Measurements from ENCODE around the gene MAPKAPK5. TPM values are rescaled to one million over a fixed set of nuclear protein-coding genes. Genes with fewer than 3 reads are reported as not detected.

Gene MAPKAPK5
- total and polyA plus RNA-seq, 2 of the 13 experiments (the other 11 are each of a cell fraction or from before 2014, with no cell fraction given): 43.2 to 58.2 TPM

GRCh38 chr12:111858778-111859177, 16.8 kb downstream of the MAPKAPK5 start:
- CTCF ChIA-PET (ENCODE audit: low intra/inter-chr PET ratio, low total read pairs): no interaction called here
- no TSS peak for BruUV-seq (replicated peaks)

More at GRCh38 chr12:111858778-111859177, 16.8 kb downstream of the MAPKAPK5 start:
- no peak overlapping the region for H3K9ac ChIP-seq (ENCODE audit: insufficient read depth, low read depth, low read length)
- H3K9me3 ChIP-seq (ENCODE audit: low read length): no peaks in the 10 kb centered on the region; the same call in 1 of the 2 replicates
- H3K4me2 ChIP-seq (ENCODE audit: low read depth, low read length): no peak overlapping the region
- H3K4me1 ChIP-seq (ENCODE audit: insufficient read depth, low read length): 0 out of 2 replicates have a peak, but pooled peaks cover 3% of the 10 kb centered on the region
- ATAC-seq (no peak), FAIRE-seq (no peak), DNase-seq (ENCODE audit: low spot score) (no peak)
- H3K79me2 ChIP-seq (ENCODE audit: insufficient read depth, low read length): peaks cover 60% of the 10 kb centered on the region
- WGBS (ENCODE audit: low lambda C conversion rate): 96% methylated on average over 7 of the region's 7 CpGs
- H3K36me3 ChIP-seq (replicated peaks in 1 of 2; ENCODE audit: control insufficient read depth in 1 of 2, insufficient read depth in 2 of 2, low read length in 2 of 2): peaks cover 5 to 8% of the 10 kb centered on the region in 2 experiments; a peak in 4 of 5 replicates
- TF ChIP-seq ZNF281 (CRISPR knock-in tag; IDR thresholded peaks at IDR 0.05; ENCODE audit: borderline replicate concordance) (no peak), MAFK (conservative IDR thresholded peaks at IDR 0.05 in 1 of 2, IDR thresholded peaks at IDR 0.05 in 1 of 2; ENCODE audit: low read length in 2 of 2) (peak in 1 of 2 experiments; percentile 37; a peak in 1 of 4 replicates)
- intact Hi-C loops (cut with micrococcal nuclease; ENCODE audit: unreplicated experiment): no loop called here
- H3K27me3 ChIP-seq (ENCODE audit: control insufficient read depth in 1 of 2, insufficient read depth in 2 of 2, low read length in 2 of 2): no peaks in the 10 kb centered on the region
- H4K20me1 ChIP-seq (ENCODE audit: insufficient read depth, low read length): no peaks in the 10 kb centered on the region
- no peak overlapping the region for H3K4me3 ChIP-seq (replicated peaks in 1 of 3; ENCODE audit: insufficient read depth in 1 of 3, low read depth in 2 of 3, low read length in 3 of 3)
- POLR2A ChIA-PET: no interaction called here
- no peak overlapping the region for H3K27ac ChIP-seq (ENCODE audit: extremely low read length, insufficient read depth, low read length)
- no peak overlapping the region for H2AFZ ChIP-seq (ENCODE audit: low read length)
- in situ Hi-C loops (cut with HindIII; ENCODE audit: extremely low pct_ligation_motif_present, low pct_unique_long_range_greater_than_20kb): no loop called here

Measured in HepG2 (cell line).